Muscle of leg (tissue), 11 donors: ENCODE measurements around the gene CFI. TPM values are rescaled to one million over a fixed set of nuclear protein-coding genes. Genes with fewer than 3 reads are reported as not detected.

Source experiments
- DNase-seq: peaks from one replicate; pipeline ENCODE4 v3.0.0; 2013
- H3K27ac ChIP-seq: one replicate; pipeline ENCODE4 v1.5.1; 2013; ENCODE audit warnings: mild to moderate bottlenecking, low read length, control low read depth
- H3K27me3 ChIP-seq: one replicate; pipeline ENCODE4 v1.6.1; 2013; ENCODE audit warnings: low read length; ENCODE audit not compliant: control insufficient read depth, insufficient read depth
- H3K36me3 ChIP-seq: one replicate; pipeline ENCODE4 v1.6.1; 2013; ENCODE audit warnings: low read length; ENCODE audit not compliant: control insufficient read depth, insufficient read depth
- H3K4me1 ChIP-seq: one replicate; pipeline ENCODE4 v1.6.1; 2013; ENCODE audit warnings: low read length; ENCODE audit not compliant: control insufficient read depth, insufficient read depth
- H3K4me3 ChIP-seq: one replicate; pipeline ENCODE4 v1.5.1; 2013; ENCODE audit warnings: low read length, control low read depth
- H3K9me3 ChIP-seq: replicated peaks from 2 replicates; pipeline ENCODE4 v1.6.1; 2013; ENCODE audit warnings: low read depth, low read length; ENCODE audit not compliant: control insufficient read depth
- WGBS: methylation state at CpG from one replicate; pipeline ENCODE4 v1.1.5; 2013; ENCODE audit warnings: missing lambda C conversion rate; ENCODE audit not compliant: insufficient coverage; 5-methylcytosine and 5-hydroxymethylcytosine counted together
- polyA plus RNA-seq, 8 donors: library from polyadenylated mRNA; unstranded; fragments of 120-200 nt; gene quantifications; one replicate each; pipeline versions ENCODE4 v1.2.1 to v1.2.3, GENCODE V29; 2013; ENCODE audit warnings: inconsistent platforms in 1 of 8, low replicate concordance in 1 of 8; ENCODE audit not compliant: insufficient read length in 8 of 8, insufficient read depth in 1 of 8
- total RNA-seq: library from RNA; stranded (reverse); fragments of 120-200 nt; gene quantifications from one replicate; pipeline ENCODE4 v1.2.4, GENCODE V29; 2013

CFI gene
- total and polyA plus RNA-seq, 9 donors = 3.8 to 15.5 (median 6.8) TPM

DNA sequence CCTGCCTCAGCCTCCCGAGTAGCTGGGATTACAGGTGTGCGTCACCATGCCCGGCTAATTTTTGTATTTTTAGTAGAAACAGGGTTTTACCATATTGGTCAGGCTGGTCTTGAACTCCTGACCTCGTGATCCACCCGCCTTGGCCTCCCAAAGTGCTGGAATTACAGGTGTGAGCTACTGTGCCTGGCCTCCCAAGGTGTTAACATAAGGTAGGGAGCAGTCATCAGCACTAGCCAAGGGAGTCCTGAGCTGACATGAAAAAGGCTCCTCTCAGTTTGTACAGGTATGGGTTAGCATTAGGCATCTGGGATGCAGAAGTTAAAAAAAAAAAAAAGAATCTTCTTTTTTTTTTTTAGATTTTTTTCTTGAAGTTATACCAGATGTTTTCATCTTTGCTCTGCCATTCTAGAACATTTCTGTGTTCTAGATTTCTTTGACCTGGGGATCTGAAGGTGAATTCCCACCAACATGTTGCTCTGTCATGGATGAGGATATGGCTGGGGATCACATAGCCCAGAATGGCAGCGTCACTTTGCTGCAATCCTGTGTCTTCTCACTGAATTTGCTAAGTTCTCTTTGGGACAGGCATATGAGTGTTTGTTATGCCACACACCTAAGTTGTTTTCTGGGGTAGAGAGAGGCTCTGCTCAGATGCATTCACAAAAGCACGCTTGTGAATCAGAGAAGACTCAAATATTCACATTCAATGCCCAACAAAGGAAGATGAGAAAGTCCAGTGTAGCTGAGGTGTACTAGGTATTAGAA, 47.5 kb downstream of the CFI start:
- H3K4me1 ChIP-seq = no peaks in the 10 kb centered on the region
- no peaks in the 10 kb centered on the region for H3K36me3 ChIP-seq
- no peaks in the 10 kb centered on the region for H3K9me3 ChIP-seq
- no peaks in the 10 kb centered on the region for H3K27me3 ChIP-seq
- no peak for DNase-seq
- H3K27ac ChIP-seq = no peak overlapping the region
- WGBS = 80% methylated on average over 1 of the region's 7 CpGs
- H3K4me3 ChIP-seq = no peak overlapping the region

DNA sequence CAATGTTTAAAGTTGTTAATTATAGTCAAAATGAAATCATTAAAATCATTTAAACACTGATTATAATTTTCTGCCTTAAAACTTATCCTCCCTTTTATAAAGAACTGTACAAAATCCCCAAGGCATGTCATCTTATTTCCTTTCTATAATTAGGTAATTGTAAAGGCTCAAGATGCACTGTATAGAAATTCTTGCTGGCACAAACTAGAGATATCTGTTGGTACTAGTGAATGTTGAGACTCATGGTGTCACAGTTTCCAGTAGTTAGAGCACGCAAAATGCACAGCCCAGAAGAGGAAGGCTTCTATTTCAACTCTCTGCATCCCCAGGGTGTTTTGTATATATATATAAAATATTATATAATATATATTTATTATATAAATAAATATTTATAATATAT, 49.3 kb downstream of the CFI start:
- DNase-seq = no peak
- Histone ChIP-seq H3K36me3 (no peaks in the 10 kb centered on the region), H3K27me3 (no peaks in the 10 kb centered on the region), H3K4me1 (no peaks in the 10 kb centered on the region), H3K9me3 (no peaks in the 10 kb centered on the region), H3K4me3 (no peak overlapping the region), H3K27ac (no peak overlapping the region)
- WGBS = no CpG with 5 or more reads among the region's 1 CpG

- Histone ChIP-seq H3K4me3 (no peak overlapping the region), H3K27ac (no peak overlapping the region), H3K9me3 (no peaks in the 10 kb centered on the region), H3K36me3 (no peaks in the 10 kb centered on the region), H3K4me1 (no peaks in the 10 kb centered on the region), H3K27me3 (no peaks in the 10 kb centered on the region)
- DNase-seq = no peak
- no CpG with 5 or more reads among the region's 4 CpGs for WGBS
Measured at GRCh38 chr4:109751852-109752251, 49.9 kb downstream of the CFI start.

- no peaks in the 10 kb centered on the region for H3K36me3 ChIP-seq
- H3K4me3 ChIP-seq = no peak overlapping the region
- H3K27ac ChIP-seq = no peak overlapping the region
- WGBS = no CpG with 5 or more reads among the region's 4 CpGs
- no peaks in the 10 kb centered on the region for H3K27me3 ChIP-seq
- no peak for DNase-seq
- no peaks in the 10 kb centered on the region for H3K4me1 ChIP-seq
- H3K9me3 ChIP-seq = no peaks in the 10 kb centered on the region
Measured at GRCh38 chr4:109750652-109751244, 51.1 kb downstream of the CFI start.

DNA sequence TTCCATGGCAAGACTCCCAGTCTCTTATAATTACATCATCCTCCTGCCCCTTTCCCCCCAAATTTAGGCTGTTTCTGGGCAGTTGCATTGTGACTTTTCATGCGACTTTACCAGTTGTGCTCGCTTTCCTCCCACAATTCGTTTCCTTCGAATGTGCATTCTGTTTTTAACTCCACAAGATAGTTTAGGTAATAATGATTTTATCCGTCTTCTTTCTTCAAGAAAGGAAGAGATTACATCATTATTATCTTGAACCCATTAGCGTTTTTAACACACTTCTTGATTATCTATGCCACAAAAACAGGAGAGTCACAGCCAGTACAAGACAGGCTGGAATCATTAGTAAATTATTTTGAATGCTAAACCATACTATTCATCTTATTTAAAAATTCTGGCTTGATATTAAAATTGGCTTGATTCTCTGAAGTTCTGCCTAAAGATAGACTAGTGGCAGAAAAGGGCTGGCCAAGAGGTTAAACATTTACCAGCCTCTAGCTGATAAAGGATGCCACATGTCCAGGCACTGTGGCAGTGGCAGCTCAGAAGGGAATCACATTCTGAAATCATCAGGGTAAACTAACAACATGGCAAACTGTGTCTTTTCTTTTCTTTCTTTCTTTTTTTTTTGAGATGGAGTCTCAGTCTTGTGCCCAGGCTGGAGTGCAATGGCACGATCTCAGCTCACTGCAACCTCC, 52.3 kb downstream of the CFI start:
- no peak for DNase-seq
- WGBS = no CpG with 5 or more reads among the region's 7 CpGs
- Histone ChIP-seq H3K4me1 (no peaks in the 10 kb centered on the region), H3K27me3 (no peaks in the 10 kb centered on the region), H3K4me3 (no peak overlapping the region), H3K36me3 (no peaks in the 10 kb centered on the region), H3K9me3 (no peaks in the 10 kb centered on the region), H3K27ac (no peak overlapping the region)

DNA sequence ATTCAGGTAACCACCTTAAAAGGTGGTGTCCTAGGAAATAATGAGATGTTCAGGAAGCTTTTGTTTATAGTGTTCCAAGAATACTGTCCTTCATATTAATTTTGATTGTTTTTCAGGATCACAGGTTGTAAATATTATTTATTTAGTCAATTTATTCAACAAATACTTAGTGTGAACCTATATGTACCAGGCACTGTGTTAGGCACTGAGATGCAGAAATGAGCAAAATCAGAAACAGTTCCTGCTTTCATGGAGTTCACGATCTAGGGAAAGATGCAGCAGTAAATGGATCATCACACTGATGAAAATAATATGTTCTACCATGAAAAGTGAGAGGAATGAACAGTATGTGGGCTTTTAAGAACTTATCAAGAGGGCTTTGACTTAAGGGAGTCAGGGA, 53.7 kb downstream of the CFI start:
- Histone ChIP-seq H3K4me1 (no peaks in the 10 kb centered on the region), H3K9me3 (no peaks in the 10 kb centered on the region), H3K27me3 (no peaks in the 10 kb centered on the region), H3K4me3 (no peak overlapping the region), H3K36me3 (no peaks in the 10 kb centered on the region), H3K27ac (no peak overlapping the region)
- 100% methylated on average over 1 of the region's 1 CpG for WGBS
- no peak for DNase-seq

- H3K36me3 ChIP-seq = no peaks in the 10 kb centered on the region
- no peak for DNase-seq
- H3K27me3 ChIP-seq = no peaks in the 10 kb centered on the region
- no CpG with 5 or more reads among the region's 2 CpGs for WGBS
- no peak overlapping the region for H3K27ac ChIP-seq
- no peak overlapping the region for H3K4me3 ChIP-seq
- no peaks in the 10 kb centered on the region for H3K9me3 ChIP-seq
- H3K4me1 ChIP-seq = no peaks in the 10 kb centered on the region
Measured at GRCh38 chr4:109746728-109747127, 55.1 kb downstream of the CFI start.

GRCh38 chr4:109745830-109746229, 56.0 kb downstream of the CFI start:
- Histone ChIP-seq H3K4me3 (no peak overlapping the region), H3K27ac (no peak overlapping the region), H3K27me3 (no peaks in the 10 kb centered on the region), H3K36me3 (no peaks in the 10 kb centered on the region), H3K4me1 (no peaks in the 10 kb centered on the region), H3K9me3 (no peaks in the 10 kb centered on the region)
- DNase-seq = no peak

GRCh38 chr4:109739547-109739946, 62.3 kb downstream of the CFI start:
- 72% methylated on average over 3 of the region's 3 CpGs for WGBS
- Histone ChIP-seq H3K4me3 (no peak overlapping the region), H3K9me3 (no peaks in the 10 kb centered on the region), H3K4me1 (no peaks in the 10 kb centered on the region), H3K27ac (no peak overlapping the region), H3K36me3 (no peaks in the 10 kb centered on the region), H3K27me3 (no peaks in the 10 kb centered on the region)
- DNase-seq = no peak

- Histone ChIP-seq H3K4me3 (no peak overlapping the region), H3K27me3 (no peaks in the 10 kb centered on the region), H3K4me1 (no peaks in the 10 kb centered on the region), H3K9me3 (no peaks in the 10 kb centered on the region), H3K36me3 (no peaks in the 10 kb centered on the region), H3K27ac (no peak overlapping the region)
- WGBS = 86% methylated on average over 5 of the region's 10 CpGs
- DNase-seq = no peak
Measured at GRCh38 chr4:109738104-109738872, 63.5 kb downstream of the CFI start.
